ENCODE results near the gene DNTT. TPM values are rescaled to one million over a fixed set of nuclear protein-coding genes. Genes with fewer than 3 reads are reported as not detected.

DNTT gene
- total and polyA plus RNA-seq, 3 donors from 2014 or later = 0.31 to 0.94 TPM; not detected in 1

- TF ChIP-seq CTCF (IDR thresholded peaks at IDR 0.05) (no peak), POLR2A (IDR thresholded peaks at IDR 0.05) (no peak)
- intact Hi-C loops (cut with DNase I; ENCODE audit: low total_unique reads) = no loop called here
Observed at GRCh38 chr10:96288151-96288621, 16.0 kb upstream of the DNTT start.

GRCh38 chr10:96289218-96289910, 14.9 kb upstream of the DNTT start:
- WGBS, 2 donors = 90 to 92% methylated on average over 9 of the region's 9 CpGs
- H3K9me3 ChIP-seq = no peaks in the 10 kb centered on the region
- no peak for DNase-seq
- H3K36me3 ChIP-seq (ENCODE audit: low read depth, missing control alignments) = no peaks in the 10 kb centered on the region
- H3K4me3 ChIP-seq = no peak overlapping the region
- TF ChIP-seq POLR2A (IDR thresholded peaks at IDR 0.05) (no peak), CTCF (IDR thresholded peaks at IDR 0.05) (no peak)
- H3K4me1 ChIP-seq = no peaks in the 10 kb centered on the region
- intact Hi-C loops (cut with DNase I; ENCODE audit: low total_unique reads) = no loop called here
- H3K27me3 ChIP-seq = no peaks in the 10 kb centered on the region
- H3K27ac ChIP-seq = no peak overlapping the region

More at GRCh38 chr10:96288151-96288621, 16.0 kb upstream of the DNTT start:
- Histone ChIP-seq H3K4me1 (no peaks in the 10 kb centered on the region), H3K27me3 (no peaks in the 10 kb centered on the region), H3K4me3 (no peak overlapping the region), H3K9me3 (no peaks in the 10 kb centered on the region), H3K27ac (no peak overlapping the region), H3K36me3 (ENCODE audit: low read depth, missing control alignments) (no peaks in the 10 kb centered on the region)
- WGBS, 2 donors = 44 to 47% methylated on average over 5 of the region's 5 CpGs
- no peak for DNase-seq

GRCh38 chr10:96290368-96291133, 13.7 kb upstream of the DNTT start:
- no peak for DNase-seq
- WGBS, 2 donors = 77 to 82% methylated on average over 4 of the region's 4 CpGs
- no peak for TF ChIP-seq POLR2A (IDR thresholded peaks at IDR 0.05)
- TF ChIP-seq CTCF (IDR thresholded peaks at IDR 0.05) = no peak
- Histone ChIP-seq H3K4me3 (no peak overlapping the region), H3K27ac (no peak overlapping the region), H3K4me1 (no peaks in the 10 kb centered on the region), H3K27me3 (no peaks in the 10 kb centered on the region), H3K9me3 (no peaks in the 10 kb centered on the region), H3K36me3 (ENCODE audit: low read depth, missing control alignments) (no peaks in the 10 kb centered on the region)
- intact Hi-C loops (cut with DNase I; ENCODE audit: low total_unique reads) = no loop called here

- 58 to 63% methylated on average over 7 of the region's 7 CpGs for WGBS, 2 donors
- intact Hi-C loops (cut with DNase I; ENCODE audit: low total_unique reads) = no loop called here
- DNase-seq = no peak
Observed at GRCh38 chr10:96292971-96293920, 11.0 kb upstream of the DNTT start.

More at GRCh38 chr10:96292971-96293920, 11.0 kb upstream of the DNTT start:
- Histone ChIP-seq H3K4me1 (no peaks in the 10 kb centered on the region), H3K9me3 (no peaks in the 10 kb centered on the region), H3K4me3 (no peak overlapping the region), H3K36me3 (ENCODE audit: low read depth, missing control alignments) (no peaks in the 10 kb centered on the region), H3K27me3 (no peaks in the 10 kb centered on the region), H3K27ac (no peak overlapping the region)
- TF ChIP-seq POLR2A (IDR thresholded peaks at IDR 0.05) (no peak), CTCF (IDR thresholded peaks at IDR 0.05) (peak; percentile 15 to 42 (median 30))

All from testis (tissue), 3 donors.